Measurements from ENCODE around the gene RHBDF2.

- no peak for TF ChIP-seq EZH2 (IDR thresholded peaks at IDR 0.05)
- TF ChIP-seq, protein P1, sequence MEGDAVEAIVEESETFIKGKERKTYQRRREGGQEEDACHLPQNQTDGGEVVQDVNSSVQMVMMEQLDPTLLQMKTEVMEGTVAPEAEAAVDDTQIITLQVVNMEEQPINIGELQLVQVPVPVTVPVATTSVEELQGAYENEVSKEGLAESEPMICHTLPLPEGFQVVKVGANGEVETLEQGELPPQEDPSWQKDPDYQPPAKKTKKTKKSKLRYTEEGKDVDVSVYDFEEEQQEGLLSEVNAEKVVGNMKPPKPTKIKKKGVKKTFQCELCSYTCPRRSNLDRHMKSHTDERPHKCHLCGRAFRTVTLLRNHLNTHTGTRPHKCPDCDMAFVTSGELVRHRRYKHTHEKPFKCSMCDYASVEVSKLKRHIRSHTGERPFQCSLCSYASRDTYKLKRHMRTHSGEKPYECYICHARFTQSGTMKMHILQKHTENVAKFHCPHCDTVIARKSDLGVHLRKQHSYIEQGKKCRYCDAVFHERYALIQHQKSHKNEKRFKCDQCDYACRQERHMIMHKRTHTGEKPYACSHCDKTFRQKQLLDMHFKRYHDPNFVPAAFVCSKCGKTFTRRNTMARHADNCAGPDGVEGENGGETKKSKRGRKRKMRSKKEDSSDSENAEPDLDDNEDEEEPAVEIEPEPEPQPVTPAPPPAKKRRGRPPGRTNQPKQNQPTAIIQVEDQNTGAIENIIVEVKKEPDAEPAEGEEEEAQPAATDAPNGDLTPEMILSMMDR (IDR thresholded peaks at IDR 0.05): no peak
Measured at GRCh38 chr17:76481071-76481655, 20.1 kb downstream of the RHBDF2 start.

Data from neural progenitor cell (in vitro differentiated cells).